Loucy (cell line): ENCODE data around the gene APOA5.

Source experiments
- EZH2phosphoT487 ChIP-seq: fragments of 200-600 bp; IDR thresholded peaks from 2 replicates; pipeline ENCODE4 v1.6.1; 2018; ENCODE audit warnings: antibody characterized with exemption, mild to moderate bottlenecking, moderate library complexity, borderline replicate concordance
- TF ChIP-seq, protein P1 (sequence below): fragments of 200-600 bp; sonication (generic); conservative IDR thresholded peaks from 2 replicates; pipeline ENCODE4 v1.5.1; 2014; ENCODE audit warnings: mild to moderate bottlenecking, antibody characterized with exemption, low read length

DNA sequence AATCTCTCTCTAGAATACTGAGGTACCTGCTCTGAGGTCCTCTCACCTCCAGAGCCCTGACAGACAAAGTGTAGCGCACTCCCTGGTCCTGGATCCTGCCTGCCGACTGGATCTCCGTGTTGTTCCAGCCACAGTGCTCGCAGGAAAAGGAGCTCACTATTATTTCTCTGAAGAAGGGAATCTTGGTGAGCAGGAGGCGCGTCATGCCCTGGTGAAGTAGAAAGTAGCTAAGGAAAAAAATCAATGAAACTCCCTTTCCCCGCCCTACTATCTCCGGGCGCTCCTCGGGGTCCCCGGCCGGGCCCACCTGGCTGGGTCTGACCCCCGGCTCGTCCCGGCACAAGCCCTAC lies 4.3 kb downstream of the APOA5 start:
- TF ChIP-seq, protein P1, sequence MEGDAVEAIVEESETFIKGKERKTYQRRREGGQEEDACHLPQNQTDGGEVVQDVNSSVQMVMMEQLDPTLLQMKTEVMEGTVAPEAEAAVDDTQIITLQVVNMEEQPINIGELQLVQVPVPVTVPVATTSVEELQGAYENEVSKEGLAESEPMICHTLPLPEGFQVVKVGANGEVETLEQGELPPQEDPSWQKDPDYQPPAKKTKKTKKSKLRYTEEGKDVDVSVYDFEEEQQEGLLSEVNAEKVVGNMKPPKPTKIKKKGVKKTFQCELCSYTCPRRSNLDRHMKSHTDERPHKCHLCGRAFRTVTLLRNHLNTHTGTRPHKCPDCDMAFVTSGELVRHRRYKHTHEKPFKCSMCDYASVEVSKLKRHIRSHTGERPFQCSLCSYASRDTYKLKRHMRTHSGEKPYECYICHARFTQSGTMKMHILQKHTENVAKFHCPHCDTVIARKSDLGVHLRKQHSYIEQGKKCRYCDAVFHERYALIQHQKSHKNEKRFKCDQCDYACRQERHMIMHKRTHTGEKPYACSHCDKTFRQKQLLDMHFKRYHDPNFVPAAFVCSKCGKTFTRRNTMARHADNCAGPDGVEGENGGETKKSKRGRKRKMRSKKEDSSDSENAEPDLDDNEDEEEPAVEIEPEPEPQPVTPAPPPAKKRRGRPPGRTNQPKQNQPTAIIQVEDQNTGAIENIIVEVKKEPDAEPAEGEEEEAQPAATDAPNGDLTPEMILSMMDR: no peak
- TF ChIP-seq EZH2phosphoT487: no peak
